WTC11 (cell line): ENCODE data around the gene WNK2. TPM values are rescaled to one million over a fixed set of nuclear protein-coding genes. Genes with fewer than 3 reads are reported as not detected.

Experiments used
- ATAC-seq: fragments of 200-7000 bp; cut with Tn5 transposase; 2 replicates; pipeline ENCODE4 v1.10.0; 2021; ENCODE audit warnings: mild to moderate bottlenecking, moderate library complexity
- CTCF ChIA-PET: fragments of 300-600 bp; sonication (Branson Sonifier 250); formaldehyde crosslinking; loops from one replicate; lab custom pipeline; 2021; ENCODE audit warnings: antibody characterized with exemption; lab: Charles Lee
- POLR2A ChIA-PET: fragments of 350-600 bp; sonication (Branson Sonifier 250); formaldehyde crosslinking; loops from one replicate; lab custom pipeline; 2021; ENCODE audit warnings: antibody characterized with exemption; lab: Charles Lee
- DNase-seq: peaks from one replicate; pipeline ENCODE4 v3.0.0; 2021; ENCODE audit warnings: low spot score
- H3K27ac Mint-ChIP-seq: 2 replicates; pipeline ENCODE4 v1.8.0; 2021; ENCODE audit warnings: mixed read lengths
- H3K27me3 Mint-ChIP-seq: 2 replicates; pipeline ENCODE4 v1.8.0; 2021; ENCODE audit warnings: low read depth, mild to moderate bottlenecking, moderate library complexity, mixed read lengths
- H3K36me3 Mint-ChIP-seq: 2 replicates; pipeline ENCODE4 v1.8.0; 2021; ENCODE audit warnings: mixed read lengths
- H3K4me1 Mint-ChIP-seq: 2 replicates; pipeline ENCODE4 v1.8.0; 2022; ENCODE audit warnings: mixed read lengths
- H3K4me3 Mint-ChIP-seq: 2 replicates; pipeline ENCODE4 v1.8.0; 2021; ENCODE audit warnings: mild to moderate bottlenecking, moderate library complexity, mixed read lengths
- H3K9me3 Mint-ChIP-seq: 2 replicates; pipeline ENCODE4 v1.8.0; 2021; ENCODE audit warnings: mixed read lengths
- AFF4 ChIP-seq: sonication (generic); formaldehyde crosslinking; IDR thresholded peaks from 2 replicates; pipeline ENCODE4 v1.8.1; 2023; ENCODE audit warnings: mild to moderate bottlenecking, missing genetic modification reagents, borderline replicate concordance
- CBFB ChIP-seq: sonication (generic); formaldehyde crosslinking; IDR thresholded peaks from 2 replicates; pipeline ENCODE4 v1.8.1; 2022; ENCODE audit warnings: mild to moderate bottlenecking, low read depth, missing genetic modification reagents
- CREB1 ChIP-seq: sonication (generic); formaldehyde crosslinking; IDR thresholded peaks from 2 replicates; pipeline ENCODE4 v1.8.0; 2023; ENCODE audit warnings: mild to moderate bottlenecking, missing genetic modification reagents
- CTCF ChIP-seq: fragments of 200-600 bp; IDR thresholded peaks from 2 replicates; pipeline ENCODE4 v1.8.0; 2022; ENCODE audit warnings: antibody characterized with exemption
- EMX1 ChIP-seq: fragments of 250-450 bp; sonication (Bioruptor Pico); IDR thresholded peaks from 2 replicates; pipeline ENCODE4 v1.8.0; 2021; ENCODE audit warnings: mild to moderate bottlenecking
- ETV6 ChIP-seq: sonication (generic); formaldehyde crosslinking; IDR thresholded peaks from 2 replicates; pipeline ENCODE4 v1.8.1; 2022; ENCODE audit warnings: mild to moderate bottlenecking, missing genetic modification reagents
- GTF2I ChIP-seq: fragments of 250-450 bp; sonication (Bioruptor Pico); conservative IDR thresholded peaks from 2 replicates; pipeline ENCODE4 v1.4.0; 2021; ENCODE audit warnings: mild to moderate bottlenecking
- PRDM15 ChIP-seq: sonication (generic); formaldehyde crosslinking; IDR thresholded peaks from 2 replicates; pipeline ENCODE4 v1.8.0; 2022; ENCODE audit warnings: missing genetic modification reagents
- RELA ChIP-seq: sonication (generic); formaldehyde crosslinking; IDR thresholded peaks from 2 replicates; pipeline ENCODE4 v1.8.1; 2022; ENCODE audit warnings: missing genetic modification reagents, mild to moderate bottlenecking, borderline replicate concordance
- TEAD1 ChIP-seq: sonication (generic); formaldehyde crosslinking; IDR thresholded peaks from 2 replicates; pipeline ENCODE4 v1.8.0; 2022; ENCODE audit warnings: mild to moderate bottlenecking, missing genetic modification reagents
- TEAD4 ChIP-seq: sonication (generic); formaldehyde crosslinking; IDR thresholded peaks from 2 replicates; pipeline ENCODE4 v1.8.0; 2022; ENCODE audit warnings: mild to moderate bottlenecking, missing genetic modification reagents
- ZNF138 ChIP-seq: sonication (generic); formaldehyde crosslinking; conservative IDR thresholded peaks from 2 replicates; pipeline ENCODE4 v1.8.1; 2022; ENCODE audit warnings: mild to moderate bottlenecking, moderate library complexity, missing genetic modification reagents
- ZNF423 ChIP-seq: fragments of 250-450 bp; sonication (Bioruptor Pico); IDR thresholded peaks from 2 replicates; pipeline ENCODE4 v2.1.2; 2022; ENCODE audit warnings: mild to moderate bottlenecking, moderate library complexity
- ZNF671 ChIP-seq: fragments of 250-450 bp; sonication (Bioruptor Pico); IDR thresholded peaks from 2 replicates; pipeline ENCODE4 v1.8.0; 2021; ENCODE audit warnings: mild to moderate bottlenecking
- total RNA-seq: library from RNA; stranded (reverse); gene quantifications from 3 replicates; pipeline ENCODE4 v1.2.3, GENCODE V29; 2021

The WNK2 gene
- total RNA-seq, 1 experiment from 2014 or later = 120 TPM

GRCh38 chr9:93218161-93218560, 34.2 kb downstream of the WNK2 start:
- Mint-ChIP-seq H3K27me3 (no peaks in the 10 kb centered on the region), H3K4me1 (no peaks in the 10 kb centered on the region), H3K27ac (peak overlapping the region; percentile 65), H3K36me3 (peaks cover 7% of the 10 kb centered on the region), H3K9me3 (peaks cover 7% of the 10 kb centered on the region), H3K4me3 (no peak overlapping the region)
- ChIA-PET POLR2A (no interaction called here), CTCF (interaction anchor here (0.5 to 1.9 kb wide), 2 partner anchors 15 to 64 kb away, joined by 3 to 4 read pairs; no protein-coding TSS in a partner anchor)
- ATAC-seq (no peak), DNase-seq (no peak)
- TF ChIP-seq ZNF671 (CRISPR knock-in tag) = no peak
- TF ChIP-seq GTF2I (CRISPR knock-in tag) = no peak

GRCh38 chr9:93218671-93219420, 34.9 kb downstream of the WNK2 start:
- H3K4me1 Mint-ChIP-seq = no peaks in the 10 kb centered on the region
- peaks cover 7% of the 10 kb centered on the region for H3K36me3 Mint-ChIP-seq
- no peaks in the 10 kb centered on the region for H3K27me3 Mint-ChIP-seq
- no peak for ATAC-seq
- ChIA-PET CTCF (interaction anchor here (1.6 to 1.9 kb wide), 2 partner anchors 65 to 110 kb away, joined by 3 to 4 read pairs; no protein-coding TSS in a partner anchor), POLR2A (no interaction called here)
- no peak overlapping the region for H3K4me3 Mint-ChIP-seq
- peaks cover 7% of the 10 kb centered on the region for H3K9me3 Mint-ChIP-seq
- DNase-seq = no peak
- peak overlapping the region; percentile 65; the same call in 1 of the 2 replicates for H3K27ac Mint-ChIP-seq
- TF ChIP-seq TEAD1 (CRISPR knock-in tag) (no peak), RELA (CRISPR knock-in tag) (no peak), PRDM15 (CRISPR knock-in tag) (no peak)

GRCh38 chr9:93219692-93220091, 35.8 kb downstream of the WNK2 start:
- no peak overlapping the region for H3K4me3 Mint-ChIP-seq
- ATAC-seq (no peak), DNase-seq (no peak)
- peaks cover 8% of the 10 kb centered on the region for H3K4me1 Mint-ChIP-seq
- H3K27ac Mint-ChIP-seq = no peak overlapping the region
- H3K9me3 Mint-ChIP-seq = peaks cover 7% of the 10 kb centered on the region
- ChIA-PET CTCF (interaction anchor here (1.6 kb wide), 1 partner anchor 111 kb away, joined by 3 read pairs; no protein-coding TSS in a partner anchor), POLR2A (no interaction called here)
- peaks cover 7% of the 10 kb centered on the region for H3K36me3 Mint-ChIP-seq
- no peaks in the 10 kb centered on the region for H3K27me3 Mint-ChIP-seq
- TF ChIP-seq EMX1 (CRISPR knock-in tag) (no peak), ZNF138 (CRISPR knock-in tag) (no peak)
- TF ChIP-seq, all 79 proteins: peak for 0

GRCh38 chr9:93220627-93221026, 36.7 kb downstream of the WNK2 start:
- H3K9me3 Mint-ChIP-seq = peaks cover 3% of the 10 kb centered on the region
- ChIA-PET CTCF (interaction anchor here (0.6 to 1.6 kb wide), 3 partner anchors 67 to 430 kb away, joined by 3 read pairs; no protein-coding TSS in a partner anchor), POLR2A (no interaction called here)
- H3K36me3 Mint-ChIP-seq = peaks cover 3% of the 10 kb centered on the region
- no peak overlapping the region for H3K4me3 Mint-ChIP-seq
- no peak overlapping the region for H3K27ac Mint-ChIP-seq
- no peak for ATAC-seq
- H3K27me3 Mint-ChIP-seq = no peaks in the 10 kb centered on the region
- no peak for TF ChIP-seq ETV6 (CRISPR knock-in tag)
- H3K4me1 Mint-ChIP-seq = peaks cover 15% of the 10 kb centered on the region
- DNase-seq = no peak

GRCh38 chr9:93221044-93221443, 37.1 kb downstream of the WNK2 start:
- Mint-ChIP-seq H3K36me3 (no peaks in the 10 kb centered on the region), H3K4me3 (no peak overlapping the region), H3K27me3 (no peaks in the 10 kb centered on the region), H3K27ac (peak overlapping the region; percentile 33; the same call in 1 of the 2 replicates), H3K9me3 (no peaks in the 10 kb centered on the region), H3K4me1 (peaks cover 15% of the 10 kb centered on the region)
- ChIA-PET POLR2A (no interaction called here), CTCF (interaction anchor here (0.6 to 1.1 kb wide), 3 partner anchors 67 to 430 kb away, joined by 3 read pairs; no protein-coding TSS in a partner anchor)
- TF ChIP-seq CTCF = no peak
- no peak for TF ChIP-seq TEAD4
- TF ChIP-seq AFF4 (CRISPR knock-in tag) = no peak
- no peak for TF ChIP-seq CREB1 (CRISPR knock-in tag)
- no peak for TF ChIP-seq CBFB (CRISPR knock-in tag)
- TF ChIP-seq ZNF423 (CRISPR knock-in tag) = no peak
- no peak for DNase-seq
- no peak for ATAC-seq
